ENCODE results near the gene ARHGAP10.

The ARHGAP10 gene

GRCh38 chr4:147877308-147877771 is 145.5 kb downstream of the ARHGAP10 start:
- Histone ChIP-seq H2BK15ac (ENCODE audit: low read depth, poor library complexity, severe bottlenecking) (no peak overlapping the region), H3K27ac (ENCODE audit: low read length, poor library complexity, severe bottlenecking) (no peak overlapping the region), H4K91ac (ENCODE audit: low read length) (no peak overlapping the region), H3K9me3 (ENCODE audit: control insufficient read depth, low read length) (no peaks in the 10 kb centered on the region), H2AK5ac (ENCODE audit: low read length, severe bottlenecking) (no peak overlapping the region), H3K79me1 (replicated peaks; ENCODE audit: low read length, poor library complexity, severe bottlenecking) (peaks cover 14% of the 10 kb centered on the region), H2BK5ac (ENCODE audit: low read depth, low read length, poor library complexity, severe bottlenecking) (no peak overlapping the region), H3K36me3 (ENCODE audit: control insufficient read depth in 1 of 2, insufficient read depth in 2 of 2, low read depth in 1 of 2, low read length in 2 of 2) (peaks cover 0 to 69% of the 10 kb centered on the region in 2 experiments), H3K4me3 (ENCODE audit: insufficient read depth in 1 of 2, low read depth in 1 of 2, low read length in 2 of 2) (no peak overlapping the region), H3K27me3 (ENCODE audit: control insufficient read depth in 1 of 2, insufficient read depth in 1 of 2, low read length in 2 of 2) (no peaks in the 10 kb centered on the region), H3K4me1 (ENCODE audit: control insufficient read depth, insufficient read depth, low read depth, low read length) (no peaks in the 10 kb centered on the region), H3K4ac (ENCODE audit: low read depth in 1 of 2, low read length in 2 of 2) (no peak overlapping the region), H3K23ac (ENCODE audit: low read length in 2 of 2) (no peak overlapping the region), H2BK12ac (ENCODE audit: low read length in 2 of 2) (no peak overlapping the region), H4K8ac (ENCODE audit: low read length) (no peak overlapping the region), H3K14ac (ENCODE audit: low read length in 2 of 2) (no peak overlapping the region), H2AFZ (ENCODE audit: low read depth, low read length) (no peak overlapping the region), H3K18ac (ENCODE audit: low read depth in 1 of 2, low read length in 2 of 2) (no peak overlapping the region), H2BK120ac (ENCODE audit: low read depth, low read length) (no peak overlapping the region), H3K9ac (ENCODE audit: low read length) (no peak overlapping the region), H3K4me2 (ENCODE audit: low read length, poor library complexity, severe bottlenecking) (no peak overlapping the region)
- DNase-seq = no peak

GRCh38 chr4:147879676-147880075 is 147.8 kb downstream of the ARHGAP10 start:
- H2AFZ ChIP-seq (ENCODE audit: low read depth, low read length) = no peak overlapping the region
- H3K27me3 ChIP-seq (ENCODE audit: control insufficient read depth in 1 of 2, insufficient read depth in 1 of 2, low read length in 2 of 2) = no peaks in the 10 kb centered on the region
- H3K9ac ChIP-seq (ENCODE audit: low read length) = no peak overlapping the region
- H3K9me3 ChIP-seq (ENCODE audit: control insufficient read depth, low read length) = no peaks in the 10 kb centered on the region
- peaks cover 15% of the 10 kb centered on the region for H3K79me1 ChIP-seq (replicated peaks; ENCODE audit: low read length, poor library complexity, severe bottlenecking)
- no peak for DNase-seq
- no peak overlapping the region for H3K4me2 ChIP-seq (ENCODE audit: low read length, poor library complexity, severe bottlenecking)
- peaks cover 4 to 72% of the 10 kb centered on the region in 2 experiments for H3K36me3 ChIP-seq (ENCODE audit: control insufficient read depth in 1 of 2, insufficient read depth in 2 of 2, low read depth in 1 of 2, low read length in 2 of 2)
- H2AK5ac ChIP-seq (ENCODE audit: low read length, severe bottlenecking) = no peak overlapping the region
- H2BK120ac ChIP-seq (ENCODE audit: low read depth, low read length) = no peak overlapping the region
- no peak overlapping the region for H3K4me3 ChIP-seq (ENCODE audit: insufficient read depth in 1 of 2, low read depth in 1 of 2, low read length in 2 of 2)
- H2BK5ac ChIP-seq (ENCODE audit: low read depth, low read length, poor library complexity, severe bottlenecking) = no peak overlapping the region
- no peak overlapping the region for H3K18ac ChIP-seq (ENCODE audit: low read depth in 1 of 2, low read length in 2 of 2)
- H3K4ac ChIP-seq (ENCODE audit: low read depth in 1 of 2, low read length in 2 of 2) = no peak overlapping the region
- H3K23ac ChIP-seq (ENCODE audit: low read length in 2 of 2) = no peak overlapping the region
- no peak overlapping the region for H2BK15ac ChIP-seq (ENCODE audit: low read depth, poor library complexity, severe bottlenecking)
- H3K14ac ChIP-seq (ENCODE audit: low read length in 2 of 2) = no peak overlapping the region
- no CpG with 5 or more reads among the region's 1 CpG for WGBS
- H3K27ac ChIP-seq (ENCODE audit: low read length, poor library complexity, severe bottlenecking) = no peak overlapping the region
- no peak overlapping the region for H2BK12ac ChIP-seq (ENCODE audit: low read length in 2 of 2)
- no peak overlapping the region for H4K8ac ChIP-seq (ENCODE audit: low read length)
- no peak overlapping the region for H4K91ac ChIP-seq (ENCODE audit: low read length)
- H3K4me1 ChIP-seq (ENCODE audit: control insufficient read depth, insufficient read depth, low read depth, low read length) = no peaks in the 10 kb centered on the region

GRCh38 chr4:147880511-147880910 is 148.6 kb downstream of the ARHGAP10 start:
- Histone ChIP-seq H3K36me3 (ENCODE audit: control insufficient read depth in 1 of 2, insufficient read depth in 2 of 2, low read depth in 1 of 2, low read length in 2 of 2) (peaks cover 4 to 72% of the 10 kb centered on the region in 2 experiments), H4K91ac (ENCODE audit: low read length) (no peak overlapping the region), H3K4me1 (ENCODE audit: control insufficient read depth, insufficient read depth, low read depth, low read length) (no peaks in the 10 kb centered on the region), H3K4ac (ENCODE audit: low read depth in 1 of 2, low read length in 2 of 2) (no peak overlapping the region), H2BK120ac (ENCODE audit: low read depth, low read length) (no peak overlapping the region), H3K14ac (ENCODE audit: low read length in 2 of 2) (no peak overlapping the region), H3K9ac (ENCODE audit: low read length) (no peak overlapping the region), H3K27me3 (ENCODE audit: control insufficient read depth in 1 of 2, insufficient read depth in 1 of 2, low read length in 2 of 2) (no peaks in the 10 kb centered on the region), H2BK12ac (ENCODE audit: low read length in 2 of 2) (no peak overlapping the region), H3K79me1 (replicated peaks; ENCODE audit: low read length, poor library complexity, severe bottlenecking) (peaks cover 14% of the 10 kb centered on the region), H4K8ac (ENCODE audit: low read length) (no peak overlapping the region), H2BK15ac (ENCODE audit: low read depth, poor library complexity, severe bottlenecking) (no peak overlapping the region), H2AK5ac (ENCODE audit: low read length, severe bottlenecking) (no peak overlapping the region), H3K4me3 (ENCODE audit: insufficient read depth in 1 of 2, low read depth in 1 of 2, low read length in 2 of 2) (no peak overlapping the region), H3K18ac (ENCODE audit: low read depth in 1 of 2, low read length in 2 of 2) (no peak overlapping the region), H2AFZ (ENCODE audit: low read depth, low read length) (no peak overlapping the region), H2BK5ac (ENCODE audit: low read depth, low read length, poor library complexity, severe bottlenecking) (no peak overlapping the region), H3K27ac (ENCODE audit: low read length, poor library complexity, severe bottlenecking) (no peak overlapping the region), H3K4me2 (ENCODE audit: low read length, poor library complexity, severe bottlenecking) (no peak overlapping the region), H3K23ac (ENCODE audit: low read length in 2 of 2) (no peak overlapping the region), H3K9me3 (ENCODE audit: control insufficient read depth, low read length) (no peaks in the 10 kb centered on the region)
- no peak for DNase-seq
- WGBS = 87% methylated on average over 2 of the region's 3 CpGs

- no peak overlapping the region for H4K8ac ChIP-seq (ENCODE audit: low read length)
- H2BK15ac ChIP-seq (ENCODE audit: low read depth, poor library complexity, severe bottlenecking) = no peak overlapping the region
- H3K27ac ChIP-seq (ENCODE audit: low read length, poor library complexity, severe bottlenecking) = no peak overlapping the region
- DNase-seq = no peak
- no peak overlapping the region for H2AFZ ChIP-seq (ENCODE audit: low read depth, low read length)
- H3K14ac ChIP-seq (ENCODE audit: low read length in 2 of 2) = no peak overlapping the region
- H3K4me3 ChIP-seq (ENCODE audit: insufficient read depth in 1 of 2, low read depth in 1 of 2, low read length in 2 of 2) = no peak overlapping the region
- H2BK5ac ChIP-seq (ENCODE audit: low read depth, low read length, poor library complexity, severe bottlenecking) = no peak overlapping the region
- no peak overlapping the region for H3K18ac ChIP-seq (ENCODE audit: low read depth in 1 of 2, low read length in 2 of 2)
- H2BK120ac ChIP-seq (ENCODE audit: low read depth, low read length) = no peak overlapping the region
- no peaks in the 10 kb centered on the region for H3K9me3 ChIP-seq (ENCODE audit: control insufficient read depth, low read length)
- H3K79me1 ChIP-seq (replicated peaks; ENCODE audit: low read length, poor library complexity, severe bottlenecking) = peaks cover 7% of the 10 kb centered on the region
- H3K23ac ChIP-seq (ENCODE audit: low read length in 2 of 2) = no peak overlapping the region
- H2BK12ac ChIP-seq (ENCODE audit: low read length in 2 of 2) = no peak overlapping the region
- H3K4me1 ChIP-seq (ENCODE audit: control insufficient read depth, insufficient read depth, low read depth, low read length) = no peaks in the 10 kb centered on the region
- no peak overlapping the region for H3K4me2 ChIP-seq (ENCODE audit: low read length, poor library complexity, severe bottlenecking)
- no peak overlapping the region for H3K9ac ChIP-seq (ENCODE audit: low read length)
- H4K91ac ChIP-seq (ENCODE audit: low read length) = no peak overlapping the region
- H3K36me3 ChIP-seq (ENCODE audit: control insufficient read depth in 1 of 2, insufficient read depth in 2 of 2, low read depth in 1 of 2, low read length in 2 of 2) = peaks cover 7 to 85% of the 10 kb centered on the region in 2 experiments
- WGBS = 98% methylated on average over 2 of the region's 2 CpGs
- no peaks in the 10 kb centered on the region for H3K27me3 ChIP-seq (ENCODE audit: control insufficient read depth in 1 of 2, insufficient read depth in 1 of 2, low read length in 2 of 2)
- no peak overlapping the region for H2AK5ac ChIP-seq (ENCODE audit: low read length, severe bottlenecking)
- H3K4ac ChIP-seq (ENCODE audit: low read depth in 1 of 2, low read length in 2 of 2) = no peak overlapping the region
Measured at GRCh38 chr4:147884536-147884935, 152.6 kb downstream of the ARHGAP10 start.

Measured in mesenchymal stem cell (in vitro differentiated cells and primary cell).